Measurements from ENCODE around the gene B3GAT1.

The B3GAT1 gene

GRCh38 chr11:134397304-134398078 lies 14.6 kb downstream of the B3GAT1 start:
- FAIRE-seq (no peak), DNase-seq (ENCODE audit: insufficient read length, low spot score) (no peak)
- TF ChIP-seq POLR2A (IDR thresholded peaks at IDR 0.05; ENCODE audit: low read depth, low read length) (no peak), SPI1 (IDR thresholded peaks at IDR 0.05; ENCODE audit: low read depth, low read length) (no peak), PAX5 (IDR thresholded peaks at IDR 0.05; ENCODE audit: insufficient read depth, low read length, severe bottlenecking) (no peak), POU2F2 (IDR thresholded peaks at IDR 0.05; ENCODE audit: low read depth, low read length) (no peak), TAF1 (IDR thresholded peaks at IDR 0.05; ENCODE audit: low read depth, low read length) (no peak), POLR2AphosphoS5 (IDR thresholded peaks at IDR 0.05; ENCODE audit: low read depth, low read length) (no peak)

GRCh38 chr11:134395002-134395401 lies 17.0 kb downstream of the B3GAT1 start:
- TF ChIP-seq SPI1 (IDR thresholded peaks at IDR 0.05; ENCODE audit: low read depth, low read length) (no peak), POLR2AphosphoS5 (IDR thresholded peaks at IDR 0.05; ENCODE audit: low read depth, low read length) (no peak), PAX5 (IDR thresholded peaks at IDR 0.05; ENCODE audit: insufficient read depth, low read length, severe bottlenecking) (no peak), TAF1 (IDR thresholded peaks at IDR 0.05; ENCODE audit: low read depth, low read length) (no peak), POU2F2 (IDR thresholded peaks at IDR 0.05; ENCODE audit: low read depth, low read length) (no peak), POLR2A (IDR thresholded peaks at IDR 0.05; ENCODE audit: low read depth, low read length) (no peak)
- FAIRE-seq (no peak), DNase-seq (ENCODE audit: insufficient read length, low spot score) (no peak)

DNA sequence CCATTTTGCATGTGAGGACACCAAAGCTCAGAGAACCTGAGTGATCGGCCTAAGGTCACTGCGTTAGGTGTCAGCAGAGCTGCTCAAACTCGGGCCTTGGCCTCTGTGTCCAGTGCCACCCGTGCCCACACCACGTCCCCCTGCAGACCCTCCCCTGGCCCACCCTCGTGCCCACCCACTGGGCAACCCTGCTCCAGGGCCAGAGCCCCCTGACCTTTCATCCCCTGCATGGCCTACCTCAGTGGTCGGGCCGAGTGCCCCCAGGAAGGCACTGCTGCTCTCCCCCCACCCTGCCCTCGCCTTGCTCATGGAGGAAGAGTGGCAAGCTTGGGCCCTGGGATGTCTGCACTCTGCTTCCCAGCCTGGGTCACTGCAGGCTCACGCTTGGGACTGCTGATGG lies 17.7 kb downstream of the B3GAT1 start:
- FAIRE-seq (no peak), DNase-seq (ENCODE audit: insufficient read length, low spot score) (no peak)
- no peak for TF ChIP-seq TAF1 (IDR thresholded peaks at IDR 0.05; ENCODE audit: low read depth, low read length)
- TF ChIP-seq SPI1 (IDR thresholded peaks at IDR 0.05; ENCODE audit: low read depth, low read length), result no peak
- TF ChIP-seq POLR2AphosphoS5 (IDR thresholded peaks at IDR 0.05; ENCODE audit: low read depth, low read length), result no peak
- no peak for TF ChIP-seq PAX5 (IDR thresholded peaks at IDR 0.05; ENCODE audit: insufficient read depth, low read length, severe bottlenecking)
- TF ChIP-seq POLR2A (IDR thresholded peaks at IDR 0.05; ENCODE audit: low read depth, low read length), result no peak
- TF ChIP-seq POU2F2 (IDR thresholded peaks at IDR 0.05; ENCODE audit: low read depth, low read length), result no peak

DNA sequence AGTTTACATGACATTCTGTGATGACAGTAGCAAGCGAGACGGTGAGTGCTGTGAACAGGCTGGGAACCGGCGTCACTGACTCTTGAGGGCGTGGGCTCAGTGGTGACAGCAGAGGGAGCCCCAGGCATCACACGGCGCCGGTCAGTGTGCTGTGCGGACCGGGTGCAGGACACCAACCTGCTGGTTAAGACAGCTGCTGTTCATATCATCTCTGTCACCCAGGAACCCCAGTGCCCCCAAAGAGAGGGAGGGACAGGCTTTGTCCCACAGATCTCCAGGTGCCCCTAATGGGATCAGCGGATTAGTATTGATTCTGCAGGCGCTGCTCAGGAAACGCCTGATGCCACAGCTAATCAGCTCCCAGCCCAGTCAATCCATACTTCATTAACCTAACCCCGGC lies 18.4 kb downstream of the B3GAT1 start:
- FAIRE-seq (no peak), DNase-seq (ENCODE audit: insufficient read length, low spot score) (no peak)
- TF ChIP-seq TAF1 (IDR thresholded peaks at IDR 0.05; ENCODE audit: low read depth, low read length) (no peak), POLR2A (IDR thresholded peaks at IDR 0.05; ENCODE audit: low read depth, low read length) (no peak), POU2F2 (IDR thresholded peaks at IDR 0.05; ENCODE audit: low read depth, low read length) (no peak), POLR2AphosphoS5 (IDR thresholded peaks at IDR 0.05; ENCODE audit: low read depth, low read length) (no peak), PAX5 (IDR thresholded peaks at IDR 0.05; ENCODE audit: insufficient read depth, low read length, severe bottlenecking) (no peak), SPI1 (IDR thresholded peaks at IDR 0.05; ENCODE audit: low read depth, low read length) (no peak)

DNA sequence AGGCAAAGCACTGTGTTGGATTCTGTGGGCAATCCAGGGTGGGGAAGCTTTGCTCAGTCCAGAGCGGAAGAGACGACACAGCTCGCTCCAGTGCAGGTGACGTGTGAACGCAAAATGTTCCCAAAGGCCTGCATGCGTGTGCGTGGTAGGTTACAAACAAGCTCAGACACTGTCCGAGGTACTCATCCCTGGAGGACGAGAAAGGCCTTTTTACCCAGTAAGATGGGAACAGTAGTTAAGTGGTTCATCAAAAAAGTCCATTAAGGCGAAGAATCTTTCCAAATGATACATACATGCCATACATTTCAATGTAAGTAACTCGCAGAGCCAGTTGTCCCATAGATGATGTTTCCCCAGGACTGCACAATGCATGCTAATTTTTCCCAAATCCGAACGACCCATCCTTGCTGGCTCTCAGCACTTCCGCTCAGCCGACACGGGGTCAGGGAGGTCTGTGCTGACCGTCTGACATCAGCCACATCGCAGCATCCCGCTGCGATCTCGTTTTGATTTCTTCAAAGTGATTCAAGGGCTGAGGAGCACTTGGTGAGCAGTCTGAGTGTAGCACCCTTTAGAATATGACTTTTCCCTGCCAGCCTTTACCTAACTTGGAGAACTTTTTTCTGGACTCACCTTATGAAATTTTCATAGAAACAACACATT lies 19.0 kb downstream of the B3GAT1 start:
- DNase-seq (ENCODE audit: insufficient read length, low spot score) (no peak), FAIRE-seq (no peak)
- TF ChIP-seq TAF1 (IDR thresholded peaks at IDR 0.05; ENCODE audit: low read depth, low read length) (no peak), POLR2A (IDR thresholded peaks at IDR 0.05; ENCODE audit: low read depth, low read length) (no peak), PAX5 (IDR thresholded peaks at IDR 0.05; ENCODE audit: insufficient read depth, low read length, severe bottlenecking) (no peak), POLR2AphosphoS5 (IDR thresholded peaks at IDR 0.05; ENCODE audit: low read depth, low read length) (no peak), POU2F2 (IDR thresholded peaks at IDR 0.05; ENCODE audit: low read depth, low read length) (no peak), SPI1 (IDR thresholded peaks at IDR 0.05; ENCODE audit: low read depth, low read length) (no peak)

DNA sequence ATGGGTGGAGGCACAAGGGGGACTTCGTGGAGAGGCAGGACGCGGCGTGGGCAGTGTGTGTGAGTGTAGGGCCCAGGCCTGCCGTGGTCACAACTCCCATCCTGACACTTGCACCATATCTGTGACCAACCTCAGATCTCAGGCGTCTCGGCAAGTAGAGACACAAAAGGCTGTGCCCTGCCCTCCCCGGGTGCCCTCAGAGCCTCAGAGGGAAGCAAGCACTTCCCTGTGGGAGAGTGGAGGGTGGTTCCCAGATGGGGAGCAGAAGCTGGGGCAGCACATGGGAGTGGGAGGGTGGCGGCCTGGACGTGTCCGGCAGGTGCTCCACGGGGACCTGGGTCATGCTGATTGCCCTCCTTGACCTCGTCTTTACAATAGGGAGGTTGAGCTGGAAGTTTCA lies 20.4 kb downstream of the B3GAT1 start:
- FAIRE-seq, result no peak
- no peak for TF ChIP-seq TAF1 (IDR thresholded peaks at IDR 0.05; ENCODE audit: low read depth, low read length)
- TF ChIP-seq PAX5 (IDR thresholded peaks at IDR 0.05; ENCODE audit: insufficient read depth, low read length, severe bottlenecking), result no peak
- no peak for TF ChIP-seq POU2F2 (IDR thresholded peaks at IDR 0.05; ENCODE audit: low read depth, low read length)
- no peak for DNase-seq (ENCODE audit: insufficient read length, low spot score)

GRCh38 chr11:134390706-134391569 lies 21.1 kb downstream of the B3GAT1 start:
- FAIRE-seq, result no peak
- TF ChIP-seq POLR2A (IDR thresholded peaks at IDR 0.05; ENCODE audit: low read depth, low read length), result no peak
- TF ChIP-seq PAX5 (IDR thresholded peaks at IDR 0.05; ENCODE audit: insufficient read depth, low read length, severe bottlenecking), result no peak
- no peak for TF ChIP-seq POLR2AphosphoS5 (IDR thresholded peaks at IDR 0.05; ENCODE audit: low read depth, low read length)
- no peak for DNase-seq (ENCODE audit: insufficient read length, low spot score)

DNA sequence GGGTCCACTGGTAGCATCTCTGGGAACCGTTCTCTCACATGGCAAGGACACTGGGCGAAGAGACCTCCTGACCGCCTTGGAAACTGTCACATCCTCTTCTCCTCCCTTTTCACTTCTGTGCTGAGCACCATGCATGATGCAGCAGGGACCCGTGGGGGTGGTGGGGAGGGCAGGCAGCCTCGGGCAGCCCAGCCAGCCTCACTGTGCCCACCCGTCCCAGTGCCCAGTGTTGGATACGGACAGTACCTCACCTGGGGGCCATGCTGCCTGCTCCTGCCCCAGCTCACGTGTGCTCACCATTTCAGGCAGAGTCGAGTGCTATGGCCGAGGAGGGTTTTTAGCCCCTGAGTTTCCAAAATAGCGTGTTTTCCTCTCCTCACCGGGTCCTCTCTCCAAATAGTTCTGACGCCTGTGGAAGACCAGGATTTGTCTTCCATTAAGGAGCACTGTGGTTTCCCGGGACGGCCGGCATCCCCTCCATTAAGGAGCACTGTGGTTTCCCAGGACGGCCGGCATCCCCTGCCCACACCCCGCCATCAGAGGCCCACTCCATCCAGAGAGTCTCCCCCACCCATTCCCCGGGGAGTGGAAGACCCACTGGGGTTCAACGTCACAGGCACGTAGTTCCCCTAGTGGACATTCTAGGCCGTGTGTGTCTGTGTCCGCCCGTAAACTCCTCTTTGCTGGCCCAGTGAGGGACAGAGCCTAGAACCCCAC lies 22.4 kb downstream of the B3GAT1 start:
- FAIRE-seq, result no peak

More for the DNA sequence above, 22.4 kb downstream of the B3GAT1 start:
- no peak for DNase-seq (ENCODE audit: insufficient read length, low spot score)
- TF ChIP-seq POLR2AphosphoS5 (IDR thresholded peaks at IDR 0.05; ENCODE audit: low read depth, low read length) (no peak), POLR2A (IDR thresholded peaks at IDR 0.05; ENCODE audit: low read depth, low read length) (no peak), POU2F2 (IDR thresholded peaks at IDR 0.05; ENCODE audit: low read depth, low read length) (no peak), TAF1 (IDR thresholded peaks at IDR 0.05; ENCODE audit: low read depth, low read length) (no peak), PAX5 (IDR thresholded peaks at IDR 0.05; ENCODE audit: insufficient read depth, low read length, severe bottlenecking) (no peak), SPI1 (IDR thresholded peaks at IDR 0.05; ENCODE audit: low read depth, low read length) (no peak)
